DND-41 (cell line): Measurements from ENCODE around the gene TRIM63.

Experiments
- ATAC-seq: fragments of 200-7000 bp; cut with Tn5 transposase; 3 replicates; pipeline ENCODE4 v1.9.1; 2021; ENCODE audit warnings: low read depth; ENCODE audit not compliant: insufficient read depth
- DNase-seq: peaks from one replicate; pipeline ENCODE4 v3.0.0-alpha.2; 2020
- H2AFZ ChIP-seq: 2 replicates; pipeline ENCODE4 v1.6.0; 2012; ENCODE audit warnings: low read depth, low read length
- H3K27ac ChIP-seq: 2 replicates; pipeline ENCODE4 v1.5.1; 2012; ENCODE audit warnings: low read length, inconsistent platforms
- H3K27me3 ChIP-seq: fragments of 200-600 bp; sonication (generic); 2 replicates; pipeline ENCODE4 v1.6.0; 2012; ENCODE audit warnings: low read length, mild to moderate bottlenecking, inconsistent platforms; ENCODE audit not compliant: insufficient read depth, poor library complexity
- H3K36me3 ChIP-seq: 2 replicates; pipeline ENCODE4 v1.5.1; 2012; ENCODE audit warnings: low read length, inconsistent platforms; ENCODE audit not compliant: insufficient read depth
- H3K4me1 ChIP-seq: 2 replicates; pipeline ENCODE4 v1.5.1; 2012; ENCODE audit warnings: mild to moderate bottlenecking, low read length; ENCODE audit not compliant: insufficient read depth
- H3K4me2 ChIP-seq: 2 replicates; pipeline ENCODE4 v1.6.0; 2012; ENCODE audit warnings: mild to moderate bottlenecking, moderate library complexity, low read length, inconsistent platforms; ENCODE audit not compliant: insufficient read depth
- H3K4me3 ChIP-seq, 2 experiments: fragments of 200-600 bp in 1 of 2; shearing (Covaris generic) in 1 of 2; 2 replicates each; pipeline ENCODE4 v1.5.1; 2012 to 2016; ENCODE audit warnings: inconsistent platforms in 2 of 2, low read length in 2 of 2, mild to moderate bottlenecking in 2 of 2, low read depth in 1 of 2, moderate library complexity in 1 of 2
- H3K79me2 ChIP-seq: 2 replicates; pipeline ENCODE4 v1.6.0; 2012; ENCODE audit warnings: low read length, inconsistent platforms; ENCODE audit not compliant: insufficient read depth
- H3K9ac ChIP-seq: 2 replicates; pipeline ENCODE4 v1.6.0; 2012; ENCODE audit warnings: low read depth, mild to moderate bottlenecking, inconsistent platforms, low read length, moderate library complexity
- H3K9me3 ChIP-seq: 2 replicates; pipeline ENCODE4 v1.5.1; 2012; ENCODE audit warnings: low read length, moderate library complexity, mild to moderate bottlenecking, inconsistent platforms; ENCODE audit not compliant: insufficient read depth, severe bottlenecking
- H4K20me1 ChIP-seq: 2 replicates; pipeline ENCODE4 v1.6.0; 2012; ENCODE audit warnings: low read length; ENCODE audit not compliant: insufficient read depth
- EZH2 ChIP-seq: IDR thresholded peaks from 3 replicates; pipeline ENCODE4 v1.6.1; 2012; ENCODE audit warnings: borderline replicate concordance, low read depth, mild to moderate bottlenecking, moderate library complexity, low read length, inconsistent platforms; ENCODE audit not compliant: severe bottlenecking
- TF ChIP-seq, protein P1 (sequence below): IDR thresholded peaks from 2 replicates; pipeline ENCODE4 v1.5.1; 2012; ENCODE audit warnings: borderline replicate concordance, low read length, moderate library complexity, mild to moderate bottlenecking; ENCODE audit not compliant: poor library complexity, severe bottlenecking; ENCODE audit errors: extremely low read depth

The TRIM63 gene

DNA sequence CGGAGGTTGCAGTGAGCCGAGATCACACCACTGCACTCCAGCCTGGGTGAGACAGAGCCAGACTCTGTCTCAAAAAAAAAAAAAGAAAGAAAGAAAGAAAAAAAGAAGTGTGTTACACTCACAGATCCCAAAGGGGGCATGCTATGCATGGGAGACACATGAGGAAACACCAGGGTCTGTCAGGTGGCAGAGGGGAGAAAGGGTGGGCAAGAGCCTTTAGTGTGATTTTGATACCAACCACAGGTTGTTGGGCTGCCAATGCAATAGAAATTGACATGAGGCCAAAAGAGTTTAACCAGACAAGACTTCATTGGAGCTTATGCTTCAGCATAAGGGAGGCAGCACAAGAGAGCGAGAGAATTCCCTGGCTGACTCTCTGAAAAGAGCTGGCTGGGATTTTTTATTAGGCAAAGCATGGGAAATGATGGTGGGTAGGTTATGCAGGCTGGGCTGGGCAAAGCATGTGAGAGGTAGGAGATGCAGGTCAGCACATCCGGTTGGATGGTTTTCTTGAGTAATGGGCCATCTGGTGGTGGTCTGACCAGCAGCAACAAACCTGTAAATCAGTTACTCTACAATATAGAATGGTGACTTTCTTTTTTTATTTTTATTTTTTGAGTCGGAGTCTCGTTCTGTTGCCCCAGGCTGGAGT lies 57.5 kb downstream of the TRIM63 start:
- no peak for TF ChIP-seq EZH2
- TF ChIP-seq, protein P1, sequence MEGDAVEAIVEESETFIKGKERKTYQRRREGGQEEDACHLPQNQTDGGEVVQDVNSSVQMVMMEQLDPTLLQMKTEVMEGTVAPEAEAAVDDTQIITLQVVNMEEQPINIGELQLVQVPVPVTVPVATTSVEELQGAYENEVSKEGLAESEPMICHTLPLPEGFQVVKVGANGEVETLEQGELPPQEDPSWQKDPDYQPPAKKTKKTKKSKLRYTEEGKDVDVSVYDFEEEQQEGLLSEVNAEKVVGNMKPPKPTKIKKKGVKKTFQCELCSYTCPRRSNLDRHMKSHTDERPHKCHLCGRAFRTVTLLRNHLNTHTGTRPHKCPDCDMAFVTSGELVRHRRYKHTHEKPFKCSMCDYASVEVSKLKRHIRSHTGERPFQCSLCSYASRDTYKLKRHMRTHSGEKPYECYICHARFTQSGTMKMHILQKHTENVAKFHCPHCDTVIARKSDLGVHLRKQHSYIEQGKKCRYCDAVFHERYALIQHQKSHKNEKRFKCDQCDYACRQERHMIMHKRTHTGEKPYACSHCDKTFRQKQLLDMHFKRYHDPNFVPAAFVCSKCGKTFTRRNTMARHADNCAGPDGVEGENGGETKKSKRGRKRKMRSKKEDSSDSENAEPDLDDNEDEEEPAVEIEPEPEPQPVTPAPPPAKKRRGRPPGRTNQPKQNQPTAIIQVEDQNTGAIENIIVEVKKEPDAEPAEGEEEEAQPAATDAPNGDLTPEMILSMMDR, result peak; percentile 41
- DNase-seq, result no peak
- no peak overlapping the region for H3K9ac ChIP-seq
- no peak overlapping the region for H3K4me3 ChIP-seq
- H2AFZ ChIP-seq, result no peak overlapping the region
- no peaks in the 10 kb centered on the region for H3K9me3 ChIP-seq
- H3K27me3 ChIP-seq, result peaks cover 4% of the 10 kb centered on the region
- H3K79me2 ChIP-seq, result no peaks in the 10 kb centered on the region
- no peaks in the 10 kb centered on the region for H3K4me1 ChIP-seq
- H4K20me1 ChIP-seq, result no peaks in the 10 kb centered on the region
- H3K36me3 ChIP-seq, result no peaks in the 10 kb centered on the region
- ATAC-seq, result peak; percentile 47; the same call in 2 of the 3 replicates
- H3K27ac ChIP-seq, result no peak overlapping the region
- no peak overlapping the region for H3K4me2 ChIP-seq

DNA sequence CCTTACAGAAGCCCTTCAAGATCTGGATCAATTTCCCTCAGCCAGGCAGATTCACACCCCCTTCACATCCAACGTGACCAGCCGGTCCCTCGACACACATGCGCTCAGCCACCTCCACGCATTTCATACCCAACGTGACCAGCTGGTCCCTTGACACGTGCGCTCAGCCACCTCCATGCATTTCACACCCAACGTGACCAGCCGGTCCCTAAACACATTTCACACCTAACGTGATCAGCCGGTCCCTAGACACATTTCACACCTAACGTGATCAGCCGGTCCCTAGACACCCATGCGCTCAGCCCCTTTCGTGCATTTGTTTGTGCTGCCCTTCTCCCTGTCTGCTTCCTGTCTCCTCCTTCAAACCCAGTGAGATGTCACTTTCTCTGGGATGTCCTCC lies 60.7 kb downstream of the TRIM63 start:
- Histone ChIP-seq H3K9ac (no peak overlapping the region), H3K4me1 (no peaks in the 10 kb centered on the region), H4K20me1 (no peaks in the 10 kb centered on the region), H3K4me3 (no peak overlapping the region), H3K4me2 (no peak overlapping the region), H3K79me2 (no peaks in the 10 kb centered on the region), H3K27me3 (no peaks in the 10 kb centered on the region), H3K36me3 (no peaks in the 10 kb centered on the region), H3K27ac (no peak overlapping the region), H3K9me3 (no peaks in the 10 kb centered on the region), H2AFZ (no peak overlapping the region)
- TF ChIP-seq, protein P1, result no peak
- no peak for TF ChIP-seq EZH2
- DNase-seq, result no peak
- ATAC-seq, result no peak

DNA sequence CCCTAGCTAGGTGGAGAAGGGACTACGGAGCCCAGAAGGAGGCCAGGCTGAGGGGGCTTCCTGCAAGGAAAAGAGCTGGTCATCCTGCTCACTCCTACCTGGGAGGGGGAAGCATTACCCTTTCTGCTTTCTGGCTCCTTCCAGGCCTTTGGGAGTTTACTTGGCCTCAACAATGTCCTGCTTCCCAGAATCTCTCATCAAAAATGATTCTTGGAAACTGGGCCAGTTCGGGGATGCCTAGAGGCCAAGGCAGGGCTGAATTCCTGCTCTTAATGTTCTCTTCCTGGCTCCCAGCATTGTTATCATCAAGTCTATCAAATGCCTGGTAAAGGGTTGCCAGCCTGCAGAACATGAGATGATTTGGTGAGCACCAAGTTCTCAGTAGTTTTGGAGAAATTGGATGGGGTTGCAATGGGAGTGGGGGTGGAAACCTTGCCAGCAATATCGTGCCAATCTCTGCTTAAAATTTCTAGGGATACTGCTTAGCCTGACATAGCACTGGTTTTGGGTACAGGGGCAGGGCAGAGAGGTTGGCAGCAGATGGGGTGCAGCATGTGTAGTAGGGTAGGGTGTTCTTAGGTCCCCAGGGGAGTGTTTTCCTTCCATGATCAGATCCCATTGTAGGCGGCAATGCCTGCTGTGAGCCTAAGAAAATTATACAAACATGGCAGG lies 61.9 kb downstream of the TRIM63 start:
- H3K4me2 ChIP-seq, result no peak overlapping the region
- no peaks in the 10 kb centered on the region for H3K4me1 ChIP-seq
- ATAC-seq, result no peak
- no peak overlapping the region for H2AFZ ChIP-seq
- no peaks in the 10 kb centered on the region for H3K79me2 ChIP-seq
- H3K27me3 ChIP-seq, result no peaks in the 10 kb centered on the region
- H3K36me3 ChIP-seq, result no peaks in the 10 kb centered on the region
- no peak for DNase-seq
- TF ChIP-seq EZH2, result no peak
- TF ChIP-seq, protein P1, result no peak
- no peak overlapping the region for H3K4me3 ChIP-seq
- H3K9me3 ChIP-seq, result no peaks in the 10 kb centered on the region
- no peak overlapping the region for H3K9ac ChIP-seq
- no peaks in the 10 kb centered on the region for H4K20me1 ChIP-seq
- no peak overlapping the region for H3K27ac ChIP-seq
